ENCODE results near the gene CCL7.

Gene CCL7

DNA sequence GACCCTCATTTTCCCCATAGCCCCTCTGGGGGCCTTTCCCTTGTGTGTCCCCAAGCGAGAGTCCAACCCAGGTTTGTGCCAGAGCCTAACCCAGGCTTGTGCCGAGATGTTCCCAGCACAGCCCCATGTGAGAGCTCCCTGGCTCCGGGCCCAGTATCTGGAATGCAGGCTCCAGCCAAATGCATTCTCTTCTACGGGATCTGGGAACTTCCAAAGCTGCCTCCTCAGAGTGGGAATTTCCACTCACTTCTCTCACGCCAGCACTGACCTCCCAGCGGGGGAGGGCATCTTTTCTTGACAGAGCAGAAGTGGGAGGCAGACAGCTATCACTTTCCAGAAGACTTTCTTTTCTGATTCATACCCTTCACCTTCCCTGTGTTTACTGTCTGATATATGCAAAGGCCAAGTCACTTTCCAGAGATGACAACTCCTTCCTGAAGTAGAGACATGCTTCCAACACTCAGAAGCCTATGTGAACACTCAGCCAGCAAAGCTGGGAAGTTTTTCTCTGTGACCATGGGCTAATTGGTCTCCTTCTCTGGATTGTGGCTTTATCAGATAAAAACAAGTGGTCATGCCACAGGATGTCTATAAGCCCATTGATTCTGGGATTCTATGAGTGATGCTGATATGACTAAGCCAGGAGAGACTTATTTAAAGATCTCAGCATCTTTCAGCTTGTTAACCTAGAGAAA, 17.4 kb upstream of the CCL7 start:
- intact Hi-C loops (cut with DNase I; ENCODE audit: low total_unique reads) = no loop called here
- Histone ChIP-seq H3K4me3 (no peak overlapping the region), H3K4me1 (peaks cover 14 to 90% (median 87%) of the 10 kb centered on the region in 4 donors), H3K27me3 (no peaks in the 10 kb centered on the region), H3K9me3 (no peaks in the 10 kb centered on the region), H3K27ac (peak overlapping the region; percentile 74 to 81), H3K36me3 (no peaks in the 10 kb centered on the region)
- TF ChIP-seq CTCF (IDR thresholded peaks at IDR 0.05) = no peak
- DNase-seq = peak; percentile 94 to 97

DNA sequence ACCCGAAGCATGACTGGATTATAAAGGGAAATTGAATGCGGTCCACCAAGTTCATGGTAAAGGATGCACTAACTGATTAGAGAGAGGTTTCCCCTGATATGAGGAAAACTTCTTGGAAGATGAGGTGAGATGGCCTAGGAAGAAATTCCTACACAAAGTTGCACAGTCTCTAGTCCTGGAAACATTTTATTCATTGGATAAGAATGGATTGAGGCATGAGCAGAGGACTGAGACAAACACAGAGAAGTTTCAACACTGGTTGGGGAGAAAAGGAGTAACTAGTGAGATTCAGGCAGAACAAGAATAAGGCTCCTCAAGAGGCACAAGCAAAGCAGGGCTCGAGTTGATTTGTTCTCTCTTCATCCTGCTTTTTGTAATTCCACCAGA, 16.9 kb upstream of the CCL7 start:
- Histone ChIP-seq H3K27ac (peak overlapping the region; percentile 74 to 81), H3K4me3 (no peak overlapping the region), H3K4me1 (peaks cover 14 to 85% (median 81%) of the 10 kb centered on the region in 4 donors), H3K9me3 (no peaks in the 10 kb centered on the region), H3K27me3 (no peaks in the 10 kb centered on the region), H3K36me3 (no peaks in the 10 kb centered on the region)
- DNase-seq = no peak
- intact Hi-C loops (cut with DNase I; ENCODE audit: low total_unique reads) = no loop called here
- TF ChIP-seq CTCF (IDR thresholded peaks at IDR 0.05) = no peak

- Histone ChIP-seq H3K27me3 (no peaks in the 10 kb centered on the region), H3K4me1 (peaks cover 14 to 81% (median 74%) of the 10 kb centered on the region in 4 donors), H3K27ac (peak overlapping the region; percentile 74 to 81), H3K9me3 (no peaks in the 10 kb centered on the region), H3K36me3 (no peaks in the 10 kb centered on the region), H3K4me3 (peak overlapping the region in 1 of 2 donors; percentile 44)
- TF ChIP-seq CTCF (IDR thresholded peaks at IDR 0.05) = no peak
- intact Hi-C loops (cut with DNase I; ENCODE audit: low total_unique reads) = no loop called here
- DNase-seq = peak in 1 of 2 donors; percentile 38
These were observed 15.9 kb upstream of the CCL7 start for GRCh38 chr17:34254146-34254545.

GRCh38 chr17:34254651-34255380, 15.2 kb upstream of the CCL7 start, which contains the start of gene CCL2:
Gene CCL2, plus strand, starts transcription at chr17:34255285. Its CDS starts 65 bp downstream, at chr17:34255350.
- Histone ChIP-seq H3K27ac (peak within 1 kb of the TSS; percentile 74 to 81), H3K4me1 (peaks cover 14 to 78% (median 71%) of the 10 kb centered on the region in 4 donors), H3K4me3 (peak within 1 kb of the TSS; percentile 44), H3K36me3 (no peaks in the 10 kb centered on the region), H3K27me3 (no peaks in the 10 kb centered on the region), H3K9me3 (no peaks in the 10 kb centered on the region)
- TF ChIP-seq CTCF (IDR thresholded peaks at IDR 0.05) = no peak
- DNase-seq = peak; percentile 85
- intact Hi-C loops (cut with DNase I; ENCODE audit: low total_unique reads) = no loop called here

DNA sequence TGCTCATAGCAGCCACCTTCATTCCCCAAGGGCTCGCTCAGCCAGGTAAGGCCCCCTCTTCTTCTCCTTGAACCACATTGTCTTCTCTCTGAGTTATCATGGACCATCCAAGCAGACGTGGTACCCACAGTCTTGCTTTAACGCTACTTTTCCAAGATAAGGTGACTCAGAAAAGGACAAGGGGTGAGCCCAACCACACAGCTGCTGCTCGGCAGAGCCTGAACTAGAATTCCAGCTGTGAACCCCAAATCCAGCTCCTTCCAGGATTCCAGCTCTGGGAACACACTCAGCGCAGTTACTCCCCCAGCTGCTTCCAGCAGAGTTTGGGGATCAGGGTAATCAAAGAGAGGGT, 14.7 kb upstream of the CCL7 start:
- Histone ChIP-seq H3K27ac (peak overlapping the region; percentile 74 to 81), H3K9me3 (no peaks in the 10 kb centered on the region), H3K4me3 (peak overlapping the region; percentile 44), H3K4me1 (peaks cover 14 to 72% (median 66%) of the 10 kb centered on the region in 4 donors), H3K27me3 (no peaks in the 10 kb centered on the region), H3K36me3 (no peaks in the 10 kb centered on the region)
- no peak for DNase-seq
- TF ChIP-seq CTCF (IDR thresholded peaks at IDR 0.05) = no peak
- intact Hi-C loops (cut with DNase I; ENCODE audit: low total_unique reads) = no loop called here
